SK-N-SH (cell line): Measurements from ENCODE around the gene SRRM4. TPM values are rescaled to one million over a fixed set of nuclear protein-coding genes. Genes with fewer than 3 reads are reported as not detected.

ENCODE experiments used
- CTCF ChIA-PET: fragments of 300-600, 350-600 bp; formaldehyde crosslinking; extraction: SDS; loops from one replicate; lab custom pipeline; 2021; lab: Yijun Ruan, JAX
- POLR2A ChIA-PET: fragments of 350-600 bp; sonication (Branson Sonifier 250); formaldehyde crosslinking; extraction: SDS; loops from one replicate; lab custom pipeline; 2020; ENCODE audit warnings: antibody characterized with exemption, inconsistent platforms; lab: Yijun Ruan, JAX
- DNase-seq: peaks from one replicate; pipeline ENCODE4 v3.0.0; 2012
- H2AFZ ChIP-seq: fragments of 200-600 bp; sonication (generic); 2 replicates; pipeline ENCODE4 v1.8.1; 2016; ENCODE audit warnings: antibody characterized with exemption, mild to moderate bottlenecking, low read depth
- H3F3A ChIP-seq: fragments of 200-600 bp; sonication (generic); replicated peaks from 2 replicates; pipeline ENCODE3; 2016; ENCODE audit warnings: antibody characterized with exemption, mild to moderate bottlenecking; ENCODE audit not compliant: insufficient read depth
- H3K27ac ChIP-seq, 2 experiments: fragments of 200-500 bp in 1 of 2; fragments of 200-600 bp in 1 of 2; sonication (Bioruptor generic) in 1 of 2; sonication (generic), shearing (Covaris generic) in 1 of 2; 2 replicates each; pipeline versions ENCODE4 v1.5.1 to v1.6.1; 2014 to 2016; ENCODE audit warnings: low read depth in 2 of 2, inconsistent platforms in 1 of 2, low read length in 1 of 2, mild to moderate bottlenecking in 1 of 2, mixed read lengths in 1 of 2
- H3K27me3 ChIP-seq: fragments of 200-600 bp; sonication (generic), shearing (Covaris generic); 2 replicates; pipeline ENCODE4 v1.6.1; 2016; ENCODE audit warnings: mixed run types; ENCODE audit not compliant: insufficient read depth
- H3K36me3 ChIP-seq, 2 experiments: fragments of 200-500 bp in 1 of 2; fragments of 200-600 bp in 1 of 2; sonication (Bioruptor generic) in 1 of 2; sonication (generic) in 1 of 2; replicated peaks in 1 of 2; 2 replicates each; pipeline versions ENCODE3 to v1.5.1; 2014 to 2016; ENCODE audit warnings: low read length in 1 of 2, mild to moderate bottlenecking in 1 of 2; ENCODE audit not compliant: insufficient read depth in 2 of 2, control insufficient read depth in 1 of 2
- H3K4me1 ChIP-seq, 2 experiments: fragments of 200-500 bp in 1 of 2; fragments of 200-600 bp in 1 of 2; sonication (Bioruptor generic) in 1 of 2; sonication (generic), shearing (Covaris generic) in 1 of 2; 2 replicates each; pipeline versions ENCODE4 v1.5.1 to v1.6.1; 2014 to 2016; ENCODE audit warnings: low read depth in 1 of 2, low read length in 1 of 2, mixed run types in 1 of 2; ENCODE audit not compliant: insufficient read depth in 2 of 2, control insufficient read depth in 1 of 2
- H3K4me2 ChIP-seq: fragments of 200-600 bp; sonication (generic), shearing (Covaris generic); 2 replicates; pipeline ENCODE4 v1.6.1; 2017; ENCODE audit warnings: mixed run types
- H3K4me3 ChIP-seq, 2 experiments: fragments of 200-500 bp in 1 of 2; fragments of 200-600 bp in 1 of 2; sonication (Bioruptor generic) in 1 of 2; sonication (generic), shearing (Covaris generic) in 1 of 2; 2 replicates each; pipeline versions ENCODE4 v1.5.1 to v1.8.1; 2014 to 2016; ENCODE audit warnings: low read depth in 2 of 2, inconsistent platforms in 1 of 2, low read length in 1 of 2, mild to moderate bottlenecking in 1 of 2, mixed read lengths in 1 of 2, moderate library complexity in 1 of 2
- H3K79me2 ChIP-seq: fragments of 200-600 bp; sonication (generic); 2 replicates; pipeline ENCODE4 v1.8.1; 2017; ENCODE audit warnings: mild to moderate bottlenecking; ENCODE audit not compliant: insufficient read depth
- H3K9ac ChIP-seq: fragments of 200-600 bp; sonication (generic); 2 replicates; pipeline ENCODE4 v1.6.1; 2017; ENCODE audit warnings: mixed run types
- H3K9me2 ChIP-seq: fragments of 200-600 bp; sonication (generic); 2 replicates; pipeline ENCODE4 v1.6.1; 2017; ENCODE audit warnings: mixed run types
- H3K9me3 ChIP-seq: fragments of 200-600 bp; sonication (generic); 2 replicates; pipeline ENCODE4 v1.6.1; 2017; ENCODE audit warnings: mixed run types, mild to moderate bottlenecking, moderate library complexity
- H4K20me1 ChIP-seq: fragments of 200-600 bp; sonication (generic); 2 replicates; pipeline ENCODE4 v1.6.1; 2017; ENCODE audit warnings: mild to moderate bottlenecking, mixed run types; ENCODE audit not compliant: insufficient read depth
- CTCF ChIP-seq: fragments of 200-600 bp; sonication (generic); IDR thresholded peaks from 2 replicates; pipeline ENCODE4 v1.6.1; 2017; ENCODE audit warnings: antibody characterized with exemption, mild to moderate bottlenecking, moderate library complexity
- ELF1 ChIP-seq: IDR thresholded peaks from 2 replicates; pipeline ENCODE4 v1.4.0; 2012
- EP300 ChIP-seq, 2 experiments: IDR thresholded peaks; 2 replicates each; pipeline versions ENCODE4 v1.4.0 to v1.6.1; 2012; ENCODE audit warnings: borderline replicate concordance in 1 of 2, low read depth in 1 of 2, low read length in 1 of 2
- GABPA ChIP-seq: IDR thresholded peaks from 2 replicates; pipeline ENCODE4 v1.4.0; 2012; ENCODE audit warnings: low read depth, mild to moderate bottlenecking
- IRF3 ChIP-seq: fragments of 150-350 bp; IDR thresholded peaks from 2 replicates; pipeline ENCODE4 v1.6.1; 2016; ENCODE audit warnings: mild to moderate bottlenecking, low read depth, low read length
- MEF2A ChIP-seq: IDR thresholded peaks from 2 replicates; pipeline ENCODE4 v1.4.0; 2012; ENCODE audit warnings: low read depth, borderline replicate concordance
- MXI1 ChIP-seq: IDR thresholded peaks from 2 replicates; pipeline ENCODE4 v1.6.1; 2012; ENCODE audit warnings: mild to moderate bottlenecking, low read depth, low read length, improper control_type of control experiment
- POLR2AphosphoS5 ChIP-seq: IDR thresholded peaks from 2 replicates; pipeline ENCODE4 v1.6.1; 2012; ENCODE audit warnings: low read depth, low read length
- RAD21 ChIP-seq: IDR thresholded peaks from 2 replicates; pipeline ENCODE4 v1.6.1; 2012; ENCODE audit warnings: mild to moderate bottlenecking, low read length
- RCOR1 ChIP-seq: fragments of 150-350 bp; IDR thresholded peaks from 2 replicates; pipeline ENCODE4 v1.6.1; 2017; ENCODE audit warnings: antibody characterized with exemption, low read length
- REST ChIP-seq: IDR thresholded peaks from 2 replicates; pipeline ENCODE4 v1.6.1; 2012; ENCODE audit warnings: mild to moderate bottlenecking, low read depth, low read length, moderate library complexity
- SMC3 ChIP-seq: IDR thresholded peaks from 2 replicates; pipeline ENCODE4 v1.6.1; 2012; ENCODE audit warnings: low read depth, low read length, improper control_type of control experiment
- TAF1 ChIP-seq: IDR thresholded peaks from 2 replicates; pipeline ENCODE4 v1.6.1; 2012; ENCODE audit warnings: low read depth, mild to moderate bottlenecking, low read length, moderate library complexity, borderline replicate concordance
- TEAD4 ChIP-seq: IDR thresholded peaks from 2 replicates; pipeline ENCODE4 v1.4.0; 2012; ENCODE audit warnings: mild to moderate bottlenecking, borderline replicate concordance; ENCODE audit not compliant: insufficient read depth
- USF1 ChIP-seq: IDR thresholded peaks from 2 replicates; pipeline ENCODE4 v1.4.0; 2012; ENCODE audit warnings: low read depth, borderline replicate concordance
- YY1 ChIP-seq: IDR thresholded peaks from 2 replicates; pipeline ENCODE4 v1.4.0; 2012; ENCODE audit warnings: low read depth, mild to moderate bottlenecking
- WGBS: methylation state at CpG from one replicate; pipeline ENCODE4 v1.1.6; 2017; ENCODE audit warnings: low lambda C conversion rate; 5-methylcytosine and 5-hydroxymethylcytosine counted together
- polyA plus RNA-seq, 3 experiments: library from polyadenylated mRNA; depleted of rRNA; stranded (reverse); fragments of >200 nt; gene quantifications; 2 replicates each; pipeline ENCODE4 v1.2.3, GENCODE V29; 2012
- TF ChIP-seq, protein P1 (sequence below): IDR thresholded peaks from 2 replicates; pipeline ENCODE4; 2012

The SRRM4 gene
- polyA plus RNA-seq, 1 of the 3 experiments (the other 2 are of a cell fraction), result 0.03 TPM

- H4K20me1 ChIP-seq, result no peaks in the 10 kb centered on the region
- no peak overlapping the region for H3K27ac ChIP-seq
- no peaks in the 10 kb centered on the region for H3K9me3 ChIP-seq
- POLR2A ChIA-PET, result no interaction called here
- WGBS, result 31% methylated on average over 17 of the region's 17 CpGs
- H3F3A ChIP-seq, result no peaks in the 10 kb centered on the region
- no peak for TF ChIP-seq TEAD4
- no peak for TF ChIP-seq EP300 (IDR thresholded peaks at IDR 0.05; ENCODE audit: borderline replicate concordance in 1 of 2, low read depth in 1 of 2, low read length in 1 of 2)
- no peak for TF ChIP-seq TAF1
- no peak for TF ChIP-seq YY1
- TF ChIP-seq GABPA, result no peak
- no peak for TF ChIP-seq MXI1
- TF ChIP-seq USF1, result no peak
- TF ChIP-seq RAD21, result peak; percentile 68
- no peak for TF ChIP-seq MEF2A
- TF ChIP-seq, protein P1, sequence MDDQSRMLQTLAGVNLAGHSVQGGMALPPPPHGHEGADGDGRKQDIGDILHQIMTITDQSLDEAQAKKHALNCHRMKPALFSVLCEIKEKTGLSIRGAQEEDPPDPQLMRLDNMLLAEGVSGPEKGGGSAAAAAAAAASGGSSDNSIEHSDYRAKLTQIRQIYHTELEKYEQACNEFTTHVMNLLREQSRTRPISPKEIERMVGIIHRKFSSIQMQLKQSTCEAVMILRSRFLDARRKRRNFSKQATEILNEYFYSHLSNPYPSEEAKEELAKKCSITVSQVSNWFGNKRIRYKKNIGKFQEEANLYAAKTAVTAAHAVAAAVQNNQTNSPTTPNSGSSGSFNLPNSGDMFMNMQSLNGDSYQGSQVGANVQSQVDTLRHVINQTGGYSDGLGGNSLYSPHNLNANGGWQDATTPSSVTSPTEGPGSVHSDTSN, result no peak
- no peak for TF ChIP-seq POLR2AphosphoS5
- peak; percentile 44 for TF ChIP-seq CTCF
- no peak for TF ChIP-seq REST
- no peak for TF ChIP-seq ELF1
- TF ChIP-seq SMC3, result peak; percentile 45; the same call in 1 of the 2 replicates
- no peak for TF ChIP-seq RCOR1
- no peak for TF ChIP-seq IRF3
- H2AFZ ChIP-seq, result no peak overlapping the region
- no peaks in the 10 kb centered on the region for H3K27me3 ChIP-seq
- no peak overlapping the region; a peak in 1 of 4 replicates for H3K4me3 ChIP-seq
- no peaks in the 10 kb centered on the region for H3K79me2 ChIP-seq
- H3K4me2 ChIP-seq, result no peak overlapping the region
- peak; percentile 60 for DNase-seq
- peaks cover 0 to 3% of the 10 kb centered on the region in 2 experiments; a peak in 1 of 4 replicates for H3K4me1 ChIP-seq
- H3K9me2 ChIP-seq, result no peaks in the 10 kb centered on the region
- no peaks in the 10 kb centered on the region for H3K36me3 ChIP-seq
- CTCF ChIA-PET, result interaction anchor here (0.6 to 2.6 kb wide), 44 partner anchors 9 to 633 kb away, joined by 3 to 24 read pairs (median 5); partner anchors contain the start of genes HSPB8 and SRRM4
- no peak overlapping the region for H3K9ac ChIP-seq
These were observed 55.8 kb downstream of the SRRM4 start for GRCh38 chr12:119036878-119037825.
